Sciatic nerve (tissue), 2 donors: ENCODE results near the gene PGBD2. TPM values are rescaled to one million over a fixed set of nuclear protein-coding genes. Genes with fewer than 3 reads are reported as not detected.
A peak's percentile ranks its signal among the peaks of the same experiment; 100 is the strongest.
"Not testable (repeated sequence)": the region's sequence is repeated elsewhere in the genome, so short reads cannot be mapped to it uniquely, and the experiment has no call there.

Experiments
- ATAC-seq: fragments of 200-7000 bp; cut with Tn5 transposase; one replicate; pipeline ENCODE4 v1.9.1; 2020; ENCODE audit warnings: mild to moderate bottlenecking, moderate library complexity
- DNase-seq: peaks from one replicate; pipeline ENCODE4 v3.0.0-alpha.2; 2020; ENCODE audit warnings: low spot score
- intact Hi-C: fragments of 100-400 bp; cut with DNase I; formaldehyde crosslinking; loops from one replicate; pipeline ENCODE4 v1.14.2; 2022
- total RNA-seq: library from RNA; stranded (reverse); fragmentation: NEBNext Ultra II Directional; extraction: Animal tissue kit (Norgen Biotek cat#: 25700); gene quantifications from one replicate; pipeline ENCODE4 v1.2.1, GENCODE V29; 2021
- donor health status: DM: no; HTN: no; CAD: no.
- donor health status: DM: no; HTN: no; CAD: no.

The PGBD2 gene
- total RNA-seq, 1 donor from 2014 or later, result 10.0 TPM

DNA sequence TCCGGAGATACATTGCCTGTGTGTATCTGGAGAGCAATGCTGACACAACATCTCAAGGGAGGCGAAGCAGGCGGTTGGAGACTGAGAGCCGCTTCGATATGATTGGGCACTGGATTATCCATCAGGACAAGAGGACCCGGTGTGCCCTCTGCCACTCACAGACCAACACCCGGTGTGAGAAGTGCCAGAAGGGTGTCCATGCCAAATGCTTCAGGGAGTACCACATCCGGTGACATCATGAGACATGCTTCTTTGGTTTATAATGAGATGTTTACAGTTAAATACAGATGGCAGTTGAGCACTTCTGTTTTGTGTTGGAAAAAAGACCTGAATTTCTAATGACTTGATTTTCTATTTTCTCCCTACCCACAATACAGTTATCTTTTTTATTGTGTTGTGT lies 12.1 kb downstream of the PGBD2 start:
- intact Hi-C loops, result no loop called here
- DNase-seq (no peak), ATAC-seq (no peak)

DNA sequence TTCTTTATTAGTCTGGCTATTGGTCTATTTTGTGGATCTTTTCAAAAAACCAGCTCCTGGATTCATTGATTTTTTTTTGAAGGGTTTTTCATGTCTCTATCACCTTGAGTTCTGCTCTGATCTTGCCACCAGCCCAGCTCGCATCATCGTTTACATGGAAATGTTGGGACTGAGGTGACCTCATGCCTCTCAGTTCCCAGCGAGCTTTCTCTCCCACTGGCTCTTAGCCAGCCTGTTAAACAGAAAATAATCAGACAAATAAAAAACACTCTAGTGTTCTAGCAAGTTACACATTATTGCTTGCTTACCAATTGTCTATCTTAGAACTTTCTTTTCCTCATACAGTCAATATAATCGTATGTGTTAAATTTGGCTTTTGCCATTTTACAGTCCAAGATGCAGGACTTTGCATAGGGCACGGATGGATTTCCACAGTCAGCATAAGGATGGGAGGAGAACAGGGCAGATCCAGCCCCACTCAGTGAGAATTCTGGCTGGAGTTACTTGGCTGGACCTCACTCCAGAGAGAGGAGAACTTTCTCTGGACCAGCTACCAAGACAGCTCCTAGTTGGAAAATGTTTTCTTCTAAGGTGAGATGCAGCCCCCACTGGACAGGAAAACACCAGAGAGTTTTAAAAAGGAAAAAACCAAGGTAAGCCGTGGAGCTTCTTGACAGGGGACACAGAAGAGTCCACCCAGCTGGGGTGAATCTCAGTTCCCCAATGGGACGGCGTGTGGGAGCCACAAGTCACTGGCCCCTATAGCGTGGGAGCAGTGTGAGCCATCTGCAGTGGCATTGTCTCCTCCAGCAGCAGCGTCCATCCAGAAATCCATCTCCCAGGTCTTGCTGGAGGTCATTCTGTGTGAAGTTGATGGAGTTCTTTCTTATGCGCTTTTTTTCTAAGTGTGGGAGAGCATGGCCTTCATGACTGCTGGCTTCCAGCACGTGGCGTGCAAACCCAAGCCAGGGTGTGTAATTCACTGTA lies 17.6 kb downstream of the PGBD2 start:
- no peak for DNase-seq
- no peak for ATAC-seq
- intact Hi-C loops, result no loop called here

DNA sequence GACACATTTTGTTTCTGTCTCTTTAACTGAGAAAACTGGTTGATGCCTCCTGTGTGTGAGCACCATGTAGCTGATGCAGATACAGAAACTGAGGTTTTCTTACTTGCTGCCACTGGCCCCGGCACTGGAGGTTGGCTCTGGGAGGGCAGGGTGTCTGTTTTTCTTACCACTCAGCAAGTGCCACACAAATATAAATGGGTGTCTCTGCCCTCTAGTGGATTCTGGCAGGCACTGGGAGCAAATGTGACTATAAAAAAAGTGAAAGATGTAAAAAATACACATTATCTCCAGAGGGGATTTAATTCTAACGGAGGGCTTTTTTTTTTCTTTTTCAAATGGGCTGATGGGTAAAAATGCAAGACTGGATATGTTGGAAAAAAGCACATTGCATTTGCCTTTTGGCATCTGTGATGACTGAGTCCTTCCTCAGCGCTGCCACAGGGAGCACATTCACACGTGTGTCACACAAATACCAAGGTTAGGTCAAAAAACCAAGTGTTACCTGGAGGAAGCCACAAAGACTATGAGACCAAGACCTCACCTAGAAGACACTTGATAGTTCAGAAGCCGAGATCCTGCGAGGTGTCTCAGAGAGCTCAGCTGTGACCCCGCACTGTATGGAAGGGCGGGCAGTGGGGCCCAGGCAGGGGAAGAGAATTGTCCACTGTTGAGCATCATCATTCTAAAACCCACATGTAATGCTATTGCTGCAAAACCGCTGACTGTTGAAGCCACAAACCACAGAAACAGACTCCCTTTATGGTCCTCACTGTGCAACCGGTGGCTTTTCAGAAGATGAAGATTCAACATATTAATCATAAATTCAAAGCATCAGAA lies 18.9 kb downstream of the PGBD2 start:
- intact Hi-C loops, result no loop called here
- no peak for ATAC-seq
- no peak for DNase-seq

DNA sequence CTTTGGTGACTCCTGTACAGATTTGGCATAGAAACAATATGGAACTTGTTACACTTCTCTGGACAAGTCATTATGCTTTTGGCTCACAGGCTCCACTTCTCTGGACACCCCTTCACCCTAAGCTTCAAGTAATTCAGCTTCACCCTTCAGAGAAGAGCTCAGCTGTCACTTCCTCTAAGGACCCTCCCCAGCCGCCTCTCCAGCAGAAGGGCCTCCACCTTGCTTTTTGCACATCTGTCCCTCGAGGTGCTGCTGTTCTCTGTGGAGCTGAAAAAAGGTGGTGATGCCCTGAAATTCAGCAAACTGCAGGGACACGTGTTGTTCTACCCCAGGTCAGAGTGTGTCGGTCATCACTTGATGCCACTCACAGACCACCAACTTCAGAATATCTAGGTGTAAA lies 19.8 kb downstream of the PGBD2 start:
- intact Hi-C loops, ATAC-seq, DNase-seq: not testable (repeated sequence)

DNA sequence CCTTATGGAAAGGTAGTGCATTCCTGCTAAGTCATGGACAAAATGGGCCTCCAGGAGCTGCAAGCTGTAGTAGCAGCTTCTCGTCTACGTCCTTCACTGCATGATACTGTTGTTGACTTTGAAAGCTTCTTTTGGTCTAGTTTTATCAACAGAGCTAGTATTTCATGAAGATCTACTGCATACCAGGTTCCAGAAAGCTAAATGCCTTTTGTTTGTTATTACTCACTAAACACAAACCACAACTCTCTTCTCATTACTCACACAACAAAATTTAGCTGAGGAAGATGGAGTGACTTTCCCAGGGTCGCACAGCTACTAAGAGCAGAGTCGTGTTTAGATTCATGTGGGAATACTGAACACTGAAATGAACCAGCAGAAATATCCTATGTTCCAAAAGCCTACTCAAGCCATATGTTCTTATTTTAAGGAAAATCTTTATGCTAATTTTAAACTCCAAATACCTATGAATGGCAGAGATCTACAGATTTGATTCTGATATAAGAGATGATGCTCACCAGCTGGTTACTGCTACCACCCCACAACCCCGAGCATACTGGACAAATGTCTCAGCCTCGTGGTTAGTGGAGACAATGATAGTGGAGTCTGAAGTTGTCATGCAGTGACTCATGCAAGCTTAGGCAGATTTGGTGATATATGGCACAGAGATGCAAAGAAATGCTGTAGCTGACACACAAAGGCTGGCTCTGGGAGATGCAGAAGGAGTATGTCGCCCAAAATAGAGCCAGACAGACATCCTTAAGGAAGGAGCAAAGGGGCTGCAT lies 20.6 kb downstream of the PGBD2 start:
- no peak for ATAC-seq
- no peak for DNase-seq
- intact Hi-C loops, result no loop called here

DNA sequence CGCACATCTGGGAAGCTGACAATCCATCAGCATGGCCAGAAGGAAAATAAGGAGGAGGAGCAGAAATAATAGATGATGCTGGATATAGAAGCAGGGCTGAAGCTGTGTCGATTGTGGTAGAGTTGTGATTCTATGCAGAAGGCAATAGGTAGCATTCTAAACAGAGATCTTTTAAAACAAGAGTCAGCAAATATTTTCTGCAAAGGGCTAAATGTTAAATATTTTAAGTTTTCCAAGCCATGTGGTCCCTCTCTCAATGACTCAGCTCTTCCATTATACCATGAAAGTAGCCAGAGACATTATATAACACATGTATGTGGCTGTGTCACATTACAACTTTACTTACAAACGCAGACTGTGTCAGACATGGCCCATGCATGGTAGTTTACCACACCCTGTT lies 21.2 kb downstream of the PGBD2 start:
- intact Hi-C loops, DNase-seq, ATAC-seq: not testable (repeated sequence)

DNA sequence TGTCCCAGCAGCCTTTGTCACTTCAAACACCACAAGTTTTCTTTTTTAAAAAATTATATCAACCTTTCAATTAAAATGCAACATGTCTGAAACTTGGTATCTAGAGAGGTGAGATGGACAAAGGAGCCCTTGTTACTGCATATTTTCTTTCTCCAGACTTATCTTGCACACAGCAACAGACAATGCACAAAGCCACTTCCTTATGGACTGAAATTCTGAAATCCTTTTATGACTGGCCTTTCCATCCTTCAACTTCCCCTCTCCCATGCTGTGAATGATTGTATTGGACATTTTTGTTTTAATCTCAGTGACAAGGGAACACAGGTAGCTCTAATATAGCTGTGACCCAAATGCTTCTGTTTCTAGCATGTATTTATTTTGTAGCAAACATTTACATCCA lies 22.1 kb downstream of the PGBD2 start:
- ATAC-seq, DNase-seq, intact Hi-C loops: not testable (repeated sequence)

DNA sequence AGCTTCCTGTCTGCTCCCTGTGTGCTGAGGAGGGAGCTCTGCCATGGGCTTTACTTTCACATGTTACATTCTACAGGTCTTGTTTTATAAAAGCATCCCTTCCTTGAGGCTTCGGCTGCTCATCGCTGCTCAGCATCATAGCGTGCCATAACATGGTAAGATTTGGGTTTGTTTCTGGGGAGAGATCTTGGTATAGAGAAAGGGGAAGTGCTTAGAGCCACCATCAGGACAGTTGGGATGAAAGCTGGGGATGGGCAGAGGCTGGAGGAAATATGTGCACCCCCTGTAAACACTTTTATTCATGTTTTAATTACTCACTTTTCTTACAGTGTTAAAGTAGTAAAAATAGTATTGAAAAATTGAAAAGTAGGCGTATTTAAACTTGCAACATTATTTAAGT lies 24.0 kb downstream of the PGBD2 start:
- intact Hi-C loops, DNase-seq, ATAC-seq: not testable (repeated sequence)

DNA sequence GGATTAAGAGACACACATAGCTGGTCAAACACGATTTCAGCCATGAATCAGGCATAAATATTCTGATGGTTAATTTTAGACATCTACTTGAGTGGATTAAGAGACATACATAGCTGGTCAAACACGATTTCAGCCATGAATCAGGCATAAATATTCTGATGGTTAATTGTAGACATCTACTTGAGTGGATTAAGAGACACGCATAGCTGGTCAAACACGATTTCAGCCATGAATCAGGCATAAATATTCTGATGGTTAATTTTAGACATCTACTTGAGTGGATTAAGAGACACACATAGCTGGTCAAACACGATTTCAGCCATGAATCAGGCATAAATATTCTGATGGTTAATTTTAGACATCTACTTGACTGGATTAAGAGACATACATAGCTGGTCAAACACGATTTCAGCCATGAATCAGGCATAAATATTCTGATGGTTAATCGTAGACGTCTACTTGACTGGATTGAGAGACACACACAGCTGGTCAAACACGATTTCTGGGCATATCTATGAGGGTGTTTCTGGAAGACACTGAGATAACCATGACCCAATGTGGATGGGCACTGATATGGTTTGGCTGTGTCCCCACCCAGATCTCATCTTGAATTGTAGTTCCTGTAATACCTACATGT lies 32.3 kb downstream of the PGBD2 start:
- DNase-seq, ATAC-seq, intact Hi-C loops: not testable (repeated sequence)

DNA sequence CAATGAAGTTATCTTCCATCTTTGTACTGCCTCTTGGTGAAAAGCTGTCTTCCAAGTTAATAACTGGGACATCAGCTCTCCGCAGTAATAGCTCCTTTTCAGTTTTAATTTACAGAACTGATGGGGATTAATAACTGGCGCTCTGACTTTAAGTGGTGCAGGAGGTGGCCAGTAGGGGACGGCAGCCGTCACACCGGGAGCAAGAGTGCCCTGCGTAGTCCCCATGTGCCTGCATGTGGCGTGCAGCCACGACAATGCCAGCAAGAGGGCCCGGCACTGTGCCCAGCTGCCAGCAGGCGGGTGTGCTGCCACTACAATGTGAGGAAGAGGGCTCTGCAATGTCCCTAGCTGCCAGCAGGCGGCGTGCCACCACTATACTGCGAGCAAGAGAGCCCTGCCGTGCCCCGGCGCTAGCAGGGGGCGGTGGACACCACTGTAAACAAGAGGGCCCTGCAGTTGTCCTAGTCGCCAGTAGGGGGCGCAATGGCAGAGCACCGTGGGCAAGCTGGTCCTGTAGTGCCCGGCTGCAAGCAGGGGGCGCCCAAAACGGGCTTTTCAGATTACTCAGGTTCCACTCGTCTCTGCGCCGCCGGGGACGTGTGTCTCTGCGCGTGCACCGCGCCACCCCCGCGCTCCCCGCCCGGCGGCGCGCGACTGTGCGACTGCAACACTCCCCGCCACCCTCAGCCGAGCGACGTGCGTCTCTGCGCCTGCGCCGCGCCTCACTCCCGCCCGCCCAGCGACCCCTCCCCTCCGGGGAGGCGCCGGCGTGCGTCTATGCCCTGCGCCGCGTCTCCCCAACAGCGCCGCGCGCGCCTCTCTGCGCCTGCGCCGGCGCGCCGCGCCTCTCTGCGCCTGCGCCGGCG lies 38.3 kb downstream of the PGBD2 start:
- intact Hi-C loops, result not testable (repeated sequence)

DNA sequence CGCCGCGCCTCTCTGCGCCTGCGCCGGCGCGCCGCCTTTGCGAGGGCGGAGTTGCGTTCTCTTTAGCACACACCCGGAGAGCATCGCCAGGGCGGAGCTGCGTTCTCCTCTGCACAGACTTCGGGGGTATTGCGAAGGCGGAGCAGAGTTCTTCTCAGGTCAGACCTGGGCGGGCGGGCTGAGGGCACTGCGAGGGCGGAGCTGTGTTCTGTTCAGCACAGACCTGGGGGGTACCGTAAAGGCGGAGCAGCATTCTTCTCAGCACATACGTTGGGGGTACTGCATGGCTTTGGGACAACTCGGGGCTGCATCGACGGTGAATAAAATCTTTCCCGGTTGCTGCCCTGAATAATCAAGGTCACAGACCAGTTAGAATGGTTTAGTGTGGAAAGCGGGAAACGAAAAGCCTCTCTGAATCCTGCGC lies 39.0 kb downstream of the PGBD2 start:
- ATAC-seq, intact Hi-C loops, DNase-seq: not testable (repeated sequence)

More for the DNA sequence above, 38.3 kb downstream of the PGBD2 start:
- not testable (repeated sequence) for ATAC-seq, DNase-seq

DNA sequence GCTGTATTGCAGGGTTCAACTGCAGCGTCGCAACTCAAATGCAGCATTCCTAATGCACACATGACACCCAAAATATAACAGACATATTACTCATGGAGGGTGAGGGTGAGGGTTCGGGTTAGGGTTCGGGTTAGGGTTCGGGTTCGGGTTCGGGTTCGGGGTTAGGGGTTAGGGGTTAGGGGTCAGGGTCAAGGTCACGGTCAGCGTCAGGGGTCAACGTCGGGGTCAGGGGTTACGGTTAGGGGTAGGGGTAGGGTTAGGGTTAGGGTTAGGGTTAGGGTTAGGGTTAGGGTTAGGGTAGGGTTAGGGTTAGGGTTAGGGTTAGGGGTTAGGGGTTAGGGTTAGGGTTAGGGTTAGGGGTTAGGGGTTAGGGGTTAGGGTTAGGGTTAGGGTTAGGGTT lies 39.4 kb downstream of the PGBD2 start:
- ATAC-seq, result peak; percentile 79
- DNase-seq, result peak; percentile 86
- intact Hi-C loops, result not testable (repeated sequence)

DNA sequence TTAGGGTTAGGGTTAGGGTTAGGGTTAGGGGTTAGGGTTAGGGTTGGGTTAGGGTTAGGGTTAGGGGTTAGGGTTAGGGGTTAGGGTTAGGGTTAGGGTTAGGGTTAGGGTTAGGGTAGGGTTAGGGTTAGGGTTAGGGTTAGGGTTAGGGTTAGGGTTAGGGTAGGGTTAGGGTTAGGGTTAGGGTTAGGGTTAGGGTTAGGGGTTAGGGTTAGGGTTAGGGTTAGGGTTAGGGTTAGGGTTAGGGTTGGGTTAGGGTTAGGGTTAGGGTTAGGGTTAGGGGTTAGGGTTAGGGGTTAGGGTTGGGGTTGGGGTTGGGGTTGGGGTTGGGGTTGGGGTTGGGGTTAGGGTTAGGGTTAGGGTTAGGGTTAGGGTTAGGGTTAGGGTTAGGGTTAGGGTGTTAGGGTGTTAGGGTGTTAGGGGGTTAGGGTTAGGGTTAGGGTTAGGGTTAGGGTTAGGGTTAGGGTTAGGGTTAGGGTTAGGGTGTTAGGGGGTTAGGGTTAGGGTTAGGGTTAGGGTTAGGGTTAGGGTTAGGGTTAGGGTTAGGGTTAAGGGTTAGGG lies 39.9 kb downstream of the PGBD2 start:
- DNase-seq, intact Hi-C loops: not testable (repeated sequence)
- peak; percentile 62 for ATAC-seq
